Thyroid gland (tissue), 4 donors: Measurements from ENCODE around the gene HEPHL1.

Source experiments
- POLR2A ChIP-seq, 2 donors: fragments of 450-650 bp; IDR thresholded peaks; one replicate each; pipeline ENCODE4 v1.6.1; 2017; ENCODE audit warnings: antibody characterized with exemption in 2 of 2, mild to moderate bottlenecking in 2 of 2, moderate library complexity in 1 of 2
- TF ChIP-seq, protein P1 (sequence below), 6 experiments: fragments of 200-600 bp in 3 of 6; fragments of 450-650 bp in 3 of 6; sonication (generic) in 3 of 6; IDR thresholded peaks; one replicate each; pipeline ENCODE4 v1.5.1; 2016 to 2019; ENCODE audit warnings: antibody characterized with exemption in 6 of 6, mild to moderate bottlenecking in 2 of 6, inconsistent platforms in 1 of 6, moderate library complexity in 1 of 6

DNA sequence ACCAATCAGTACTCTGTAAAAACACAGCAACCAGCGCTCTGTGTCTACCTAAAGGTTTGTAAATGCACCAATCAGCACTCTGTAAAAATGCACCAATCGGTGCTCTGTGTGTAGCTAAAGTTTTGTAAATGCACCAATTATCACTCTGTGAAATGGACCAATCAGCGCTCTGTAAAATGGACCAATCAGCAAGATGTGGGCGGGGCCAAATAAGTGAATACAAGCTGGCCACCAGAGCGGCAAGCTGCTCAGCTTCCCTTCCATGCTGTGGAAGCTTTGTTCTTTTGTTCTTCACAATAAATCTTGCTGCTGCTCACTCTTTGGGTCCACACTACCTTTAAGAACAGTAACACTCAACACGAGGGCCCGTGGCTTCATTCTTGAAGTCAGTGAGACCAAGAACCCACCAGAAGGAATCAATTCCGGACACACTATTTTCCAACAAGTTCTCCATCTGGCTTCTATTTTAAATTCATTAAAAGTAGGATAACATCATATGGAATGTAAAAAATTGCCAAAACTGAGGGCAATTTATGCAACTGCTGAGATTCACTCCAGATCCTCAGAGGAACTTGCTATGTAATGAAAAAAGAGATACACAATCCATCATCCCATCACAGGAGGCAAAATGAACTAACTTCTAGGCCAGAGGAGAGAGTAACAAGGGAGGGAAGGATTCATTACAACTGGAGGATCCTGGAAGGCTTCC lies 104.4 kb downstream of the HEPHL1 start:
- TF ChIP-seq, protein P1, sequence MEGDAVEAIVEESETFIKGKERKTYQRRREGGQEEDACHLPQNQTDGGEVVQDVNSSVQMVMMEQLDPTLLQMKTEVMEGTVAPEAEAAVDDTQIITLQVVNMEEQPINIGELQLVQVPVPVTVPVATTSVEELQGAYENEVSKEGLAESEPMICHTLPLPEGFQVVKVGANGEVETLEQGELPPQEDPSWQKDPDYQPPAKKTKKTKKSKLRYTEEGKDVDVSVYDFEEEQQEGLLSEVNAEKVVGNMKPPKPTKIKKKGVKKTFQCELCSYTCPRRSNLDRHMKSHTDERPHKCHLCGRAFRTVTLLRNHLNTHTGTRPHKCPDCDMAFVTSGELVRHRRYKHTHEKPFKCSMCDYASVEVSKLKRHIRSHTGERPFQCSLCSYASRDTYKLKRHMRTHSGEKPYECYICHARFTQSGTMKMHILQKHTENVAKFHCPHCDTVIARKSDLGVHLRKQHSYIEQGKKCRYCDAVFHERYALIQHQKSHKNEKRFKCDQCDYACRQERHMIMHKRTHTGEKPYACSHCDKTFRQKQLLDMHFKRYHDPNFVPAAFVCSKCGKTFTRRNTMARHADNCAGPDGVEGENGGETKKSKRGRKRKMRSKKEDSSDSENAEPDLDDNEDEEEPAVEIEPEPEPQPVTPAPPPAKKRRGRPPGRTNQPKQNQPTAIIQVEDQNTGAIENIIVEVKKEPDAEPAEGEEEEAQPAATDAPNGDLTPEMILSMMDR (IDR thresholded peaks at IDR 0.05): no peak
- no peak for TF ChIP-seq POLR2A (IDR thresholded peaks at IDR 0.05)
